Ascending aorta (tissue), 2 donors: Measurements from ENCODE around the gene TUBGCP2. TPM values are rescaled to one million over a fixed set of nuclear protein-coding genes. Genes with fewer than 3 reads are reported as not detected.

Experiments used
- DNase-seq, 2 donors: peaks; one replicate each; pipeline ENCODE4 v3.0.0-alpha.2; 2019; ENCODE audit warnings: low spot score in 2 of 2
- H3K27ac ChIP-seq, 2 donors: fragments of 200-600 bp; sonication (generic); one replicate each; pipeline ENCODE4 v1.5.1; 2016 to 2017; ENCODE audit warnings: mild to moderate bottlenecking in 1 of 2
- H3K27me3 ChIP-seq: fragments of 200-600 bp; sonication (generic); one replicate; pipeline ENCODE4 v1.5.1; 2017
- H3K36me3 ChIP-seq, 2 donors: fragments of 200-600 bp; sonication (generic); one replicate each; pipeline ENCODE4 v1.5.1; 2016
- H3K4me1 ChIP-seq, 2 donors: fragments of 200-600 bp; sonication (generic); one replicate each; pipeline ENCODE4 v1.5.1; 2016 to 2017; ENCODE audit warnings: mild to moderate bottlenecking in 1 of 2
- H3K4me3 ChIP-seq, 2 donors: fragments of 200-600 bp; sonication (generic); one replicate each; pipeline ENCODE4 v1.5.1; 2016 to 2017; ENCODE audit warnings: mild to moderate bottlenecking in 1 of 2
- H3K9me3 ChIP-seq, 2 donors: fragments of 200-600 bp; sonication (generic); one replicate each; pipeline ENCODE4 v1.5.1; 2016
- CTCF ChIP-seq, 3 experiments: fragments of 200-600 bp in 2 of 3; fragments of 450-650 bp in 1 of 3; sonication (generic) in 2 of 3; IDR thresholded peaks; one replicate each; pipeline ENCODE4 v1.5.1; 2016 to 2019; ENCODE audit warnings: antibody characterized with exemption in 3 of 3, mild to moderate bottlenecking in 1 of 3, moderate library complexity in 1 of 3
- intact Hi-C: fragments of 100-400 bp; cut with DNase I; formaldehyde crosslinking; loops from one replicate; pipeline ENCODE4 v1.15.1; 2023
- total RNA-seq: library from RNA; depleted of rRNA; stranded (reverse); fragments of >200 nt; gene quantifications from one replicate; pipeline ENCODE4 v1.1.0, GENCODE V29; 2016

The TUBGCP2 gene
- total RNA-seq, 1 donor from 2014 or later = 72.4 TPM

- Histone ChIP-seq H3K4me1 (peaks cover 6 to 12% of the 10 kb centered on the region in 2 donors), H3K36me3 (no peaks in the 10 kb centered on the region), H3K27ac (no peak overlapping the region), H3K27me3 (no peaks in the 10 kb centered on the region), H3K4me3 (no peak overlapping the region), H3K9me3 (no peaks in the 10 kb centered on the region)
- no peak for TF ChIP-seq CTCF (IDR thresholded peaks at IDR 0.05)
- no peak for DNase-seq
- intact Hi-C loops = no loop called here
These were observed 46.1 kb upstream of the TUBGCP2 start for GRCh38 chr10:133354672-133355240.

- H3K9me3 ChIP-seq = no peaks in the 10 kb centered on the region
- H3K4me1 ChIP-seq = peaks cover 6 to 12% of the 10 kb centered on the region in 2 donors
- H3K27ac ChIP-seq = no peak overlapping the region
- H3K27me3 ChIP-seq = no peaks in the 10 kb centered on the region
- intact Hi-C loops = no loop called here
- no peak for DNase-seq
- H3K4me3 ChIP-seq = no peak overlapping the region
- TF ChIP-seq CTCF (IDR thresholded peaks at IDR 0.05) = no peak
- no peaks in the 10 kb centered on the region for H3K36me3 ChIP-seq
These were observed 45.4 kb upstream of the TUBGCP2 start for GRCh38 chr10:133353988-133354605.

GRCh38 chr10:133353202-133353959, 44.7 kb upstream of the TUBGCP2 start:
- TF ChIP-seq CTCF (IDR thresholded peaks at IDR 0.05) = no peak
- Histone ChIP-seq H3K9me3 (no peaks in the 10 kb centered on the region), H3K36me3 (no peaks in the 10 kb centered on the region), H3K27me3 (no peaks in the 10 kb centered on the region), H3K27ac (no peak overlapping the region), H3K4me3 (no peak overlapping the region), H3K4me1 (peaks cover 6 to 12% of the 10 kb centered on the region in 2 donors)
- no peak for DNase-seq
- intact Hi-C loops = no loop called here

- intact Hi-C loops = no loop called here
- no peaks in the 10 kb centered on the region for H3K36me3 ChIP-seq
- no peak overlapping the region for H3K27ac ChIP-seq
- DNase-seq = no peak
- H3K27me3 ChIP-seq = no peaks in the 10 kb centered on the region
- no peak overlapping the region for H3K4me3 ChIP-seq
- no peak for TF ChIP-seq CTCF (IDR thresholded peaks at IDR 0.05)
- peaks cover 1 to 3% of the 10 kb centered on the region in 2 donors for H3K4me1 ChIP-seq
- H3K9me3 ChIP-seq = no peaks in the 10 kb centered on the region
These were observed 43.0 kb upstream of the TUBGCP2 start for GRCh38 chr10:133351408-133352318.

GRCh38 chr10:133350950-133351329, 42.3 kb upstream of the TUBGCP2 start:
- no peak for TF ChIP-seq CTCF (IDR thresholded peaks at IDR 0.05)
- Histone ChIP-seq H3K9me3 (no peaks in the 10 kb centered on the region), H3K27ac (no peak overlapping the region), H3K4me1 (no peaks in the 10 kb centered on the region), H3K27me3 (no peaks in the 10 kb centered on the region), H3K36me3 (no peaks in the 10 kb centered on the region), H3K4me3 (no peak overlapping the region)
- intact Hi-C loops = no loop called here
- DNase-seq = no peak
